HepG2 (cell line): ENCODE results near the gene CEP83. TPM values are rescaled to one million over a fixed set of nuclear protein-coding genes. Genes with fewer than 3 reads are reported as not detected.

Experiments
- ATAC-seq: fragments of 200-7000 bp; cut with Tn5 transposase; 3 replicates; pipeline ENCODE4 v1.9.1; 2020; ENCODE audit warnings: mild to moderate bottlenecking, moderate library complexity
- BruUV-seq: library from RNA; stranded (reverse); fragments of 400-500 nt; replicated peaks from 2 replicates; lab custom pipeline; 2021; lab: Mats Ljungman, UMichigan
- CTCF ChIA-PET: fragments of 300-600 bp; formaldehyde crosslinking; extraction: SDS; loops from one replicate; lab custom pipeline; 2021; ENCODE audit warnings: low total read pairs, inconsistent platforms, low intra/inter-chr PET ratio; lab: Yijun Ruan, JAX
- POLR2A ChIA-PET: fragments of 350-600 bp; sonication (Branson Sonifier 250); formaldehyde crosslinking; loops from one replicate; lab custom pipeline; 2020; ENCODE audit warnings: antibody characterized with exemption, inconsistent platforms; lab: Yijun Ruan, JAX
- DNase-seq: peaks from one replicate; pipeline ENCODE4 v3.0.0-alpha.2; 2015; ENCODE audit warnings: low spot score
- FAIRE-seq: peaks from 3 replicates; lab custom pipeline; 2011; peaks lifted over from hg19 to GRCh38; lab: Jason Lieb, UNC
- H2AFZ ChIP-seq: one replicate; pipeline ENCODE4 v1.6.1; 2011; ENCODE audit warnings: low read length, inconsistent platforms
- H3K27ac ChIP-seq: fragments of 300-600 bp; 3 replicates; pipeline ENCODE4 v1.8.0; 2011; ENCODE audit warnings: mixed run types, mild to moderate bottlenecking, mixed read lengths, low read length, inconsistent platforms; ENCODE audit not compliant: insufficient read depth; ENCODE audit errors: extremely low read length
- H3K27me3 ChIP-seq, 2 experiments: fragments of 200-600 bp in 1 of 2; 2 replicates in 1 of 2; 3 replicates in 1 of 2; pipeline versions ENCODE4 v1.6.0 to v1.8.0; 2011; ENCODE audit warnings: low read length in 2 of 2, mild to moderate bottlenecking in 2 of 2, moderate library complexity in 2 of 2, inconsistent platforms in 1 of 2; ENCODE audit not compliant: insufficient read depth in 2 of 2, control insufficient read depth in 1 of 2
- H3K36me3 ChIP-seq, 2 experiments: fragments of 200-600 bp in 1 of 2; replicated peaks in 1 of 2; 2 replicates in 1 of 2; 3 replicates in 1 of 2; pipeline versions ENCODE4 v1.5.1 to v1.8.0; 2011; ENCODE audit warnings: low read length in 2 of 2, inconsistent platforms in 1 of 2; ENCODE audit not compliant: insufficient read depth in 2 of 2, control insufficient read depth in 1 of 2
- H3K4me1 ChIP-seq: 2 replicates; pipeline ENCODE4 v1.5.1; 2012; ENCODE audit warnings: low read length, inconsistent platforms; ENCODE audit not compliant: insufficient read depth
- H3K4me2 ChIP-seq: 2 replicates; pipeline ENCODE4 v1.6.0; 2011; ENCODE audit warnings: low read depth, low read length, inconsistent platforms
- H3K4me3 ChIP-seq, 3 experiments: fragments of 200-600 bp in 1 of 3; sonication (generic), shearing (Covaris generic) in 1 of 3; replicated peaks in 1 of 3; 2 replicates each; pipeline ENCODE4 v1.5.1; 2011 to 2016; ENCODE audit warnings: low read length in 3 of 3, inconsistent platforms in 2 of 3, low read depth in 2 of 3, mild to moderate bottlenecking in 2 of 3, control low read depth in 1 of 3, mixed read lengths in 1 of 3; ENCODE audit not compliant: insufficient read depth in 1 of 3
- H3K79me2 ChIP-seq: one replicate; pipeline ENCODE4 v1.6.1; 2011; ENCODE audit warnings: low read length, inconsistent platforms; ENCODE audit not compliant: insufficient read depth
- H3K9ac ChIP-seq: 2 replicates; pipeline ENCODE4 v1.6.0; 2011; ENCODE audit warnings: mild to moderate bottlenecking, low read depth, low read length, inconsistent platforms; ENCODE audit not compliant: insufficient read depth
- H3K9me3 ChIP-seq: 2 replicates; pipeline ENCODE4 v1.5.1; 2012; ENCODE audit warnings: mild to moderate bottlenecking, low read length
- H4K20me1 ChIP-seq: 2 replicates; pipeline ENCODE4 v1.6.0; 2011; ENCODE audit warnings: inconsistent platforms, mild to moderate bottlenecking, low read length, moderate library complexity; ENCODE audit not compliant: insufficient read depth
- IKZF5 ChIP-seq: IDR thresholded peaks from 2 replicates; pipeline ENCODE4 v1.6.1; 2018; ENCODE audit warnings: missing genetic modification reagents, mild to moderate bottlenecking, missing compliant biosample characterization
- MAFF ChIP-seq: IDR thresholded peaks from 2 replicates; pipeline ENCODE4 v1.6.1; 2011; ENCODE audit warnings: low read depth, low read length, improper control_type of control experiment
- MAFK ChIP-seq, 2 experiments: IDR thresholded peaks in 1 of 2; conservative IDR thresholded peaks in 1 of 2; 2 replicates each; pipeline ENCODE4 v1.6.1; 2011; ENCODE audit warnings: improper control_type of control experiment in 2 of 2, low read length in 2 of 2
- RORA ChIP-seq: sonication (generic); formaldehyde crosslinking; IDR thresholded peaks from 2 replicates; pipeline ENCODE4 v1.5.0; 2020; ENCODE audit warnings: mild to moderate bottlenecking, missing genetic modification reagents, moderate library complexity
- ZNF569 ChIP-seq: sonication (generic); formaldehyde crosslinking; IDR thresholded peaks from 2 replicates; pipeline ENCODE4 v1.5.0; 2020; ENCODE audit warnings: mild to moderate bottlenecking, missing genetic modification reagents, moderate library complexity, borderline replicate concordance
- WGBS: methylation state at CpG from one replicate; pipeline ENCODE4 v1.1.6; 2017; ENCODE audit warnings: low lambda C conversion rate; 5-methylcytosine and 5-hydroxymethylcytosine counted together
- in situ Hi-C: cut with HindIII; loops from 2 replicates; pipeline ENCODE4 v1.10.0; 2017; ENCODE audit warnings: low pct_unique_long_range_greater_than_20kb; ENCODE audit not compliant: extremely low pct_ligation_motif_present
- intact Hi-C: fragments of 100-400 bp; cut with micrococcal nuclease; formaldehyde crosslinking; loops from one replicate; pipeline ENCODE4 v1.10.0; 2022; ENCODE audit not compliant: unreplicated experiment
- polyA plus RNA-seq, 8 experiments: library from polyadenylated mRNA; depleted of rRNA in 3 of 8; stranded (reverse) in 7 of 8; unstranded in 1 of 8; fragments of >200 nt; fragmentation: Illumina TruSeq in 4 of 8; extraction: Trizol in 4 of 8; gene quantifications; 2 replicates each; pipeline versions ENCODE4 v1.2.1 to v1.2.3, GENCODE V29; 2011 to 2016; ENCODE audit warnings: low read depth in 4 of 8, missing spikeins in 1 of 8, mixed read lengths in 1 of 8; ENCODE audit not compliant: insufficient read depth in 1 of 8
- total RNA-seq, 5 experiments: library from RNA; depleted of rRNA; stranded (reverse); fragments of >200 nt; fragmentation: Illumina TruSeq; extraction: Trizol; gene quantifications; 2 replicates each; pipeline ENCODE4 v1.2.3, GENCODE V29; 2016; ENCODE audit warnings: low read depth in 1 of 5

CEP83 gene
- total and polyA plus RNA-seq, 2 of the 13 experiments (the other 11 are each of a cell fraction or from before 2014, with no cell fraction given): 6.2 to 19.2 TPM

- TF ChIP-seq MAFF (peak; percentile 40; the same call in 1 of the 2 replicates), IKZF5 (CRISPR knock-in tag) (no peak), ZNF569 (no peak), MAFK (conservative IDR thresholded peaks at IDR 0.05 in 1 of 2, IDR thresholded peaks at IDR 0.05 in 1 of 2; ENCODE audit: low read length in 2 of 2) (peak in 1 of 2 experiments; percentile 34; a peak in 2 of 4 replicates), RORA (CRISPR knock-in tag) (no peak)
- Histone ChIP-seq H3K36me3 (no peaks in the 10 kb centered on the region), H3K4me3 (no peak overlapping the region), H3K9ac (no peak overlapping the region), H3K27me3 (no peaks in the 10 kb centered on the region), H4K20me1 (no peaks in the 10 kb centered on the region), H3K4me2 (no peak overlapping the region), H3K79me2 (no peaks in the 10 kb centered on the region), H3K9me3 (no peaks in the 10 kb centered on the region), H3K27ac (no peak overlapping the region), H3K4me1 (no peaks in the 10 kb centered on the region), H2AFZ (no peak overlapping the region)
- ATAC-seq (no peak), FAIRE-seq (no peak), DNase-seq (no peak)
- ChIA-PET POLR2A (no interaction called here), CTCF (no interaction called here)
- in situ Hi-C loops: no loop called here
- intact Hi-C loops: no loop called here
- 95% methylated on average over 4 of the region's 4 CpGs for WGBS
- BruUV-seq: no TSS peak
Measured at GRCh38 chr12:94338006-94338794, 121.5 kb downstream of the CEP83 start.
